ENCODE data around the gene WDPCP.
A peak's percentile ranks its signal among the peaks of the same experiment; 100 is the strongest.
"Not testable (repeated sequence)": the region's sequence is repeated elsewhere in the genome, so short reads cannot be mapped to it uniquely, and the experiment has no call there.

The WDPCP gene

GRCh38 chr2:63590626-63591408, 2.5 kb upstream of the WDPCP start:
- DNase-seq, result no peak

GRCh38 chr2:63589148-63589958, 1.1 kb upstream of the WDPCP start:
- peak; percentile 77 for DNase-seq

GRCh38 chr2:63587814-63588384, 378 bp downstream of the WDPCP start:
- DNase-seq, result no peak

GRCh38 chr2:63582873-63583272, 5.4 kb downstream of the WDPCP start:
- no peak for DNase-seq

GRCh38 chr2:63581298-63581961, 6.8 kb downstream of the WDPCP start:
- DNase-seq, result no peak

- DNase-seq, result no peak
Measured at GRCh38 chr2:63580651-63581297, 7.5 kb downstream of the WDPCP start.

GRCh38 chr2:63578767-63579166, 9.5 kb downstream of the WDPCP start:
- no peak for DNase-seq

GRCh38 chr2:63576546-63576945, 11.7 kb downstream of the WDPCP start:
- no peak for DNase-seq

- DNase-seq, result not testable (repeated sequence)
Measured at GRCh38 chr2:63573726-63574345, 14.4 kb downstream of the WDPCP start.

GRCh38 chr2:63573026-63573425, 15.3 kb downstream of the WDPCP start:
- not testable (repeated sequence) for DNase-seq

- DNase-seq, result no peak
Measured at GRCh38 chr2:63572001-63572400, 16.3 kb downstream of the WDPCP start.

- DNase-seq, result no peak
Measured at GRCh38 chr2:63571291-63571690, 17.0 kb downstream of the WDPCP start.

GRCh38 chr2:63569740-63570139, 18.5 kb downstream of the WDPCP start:
- no peak for DNase-seq

- DNase-seq, result no peak
Measured at GRCh38 chr2:63562751-63563150, 25.5 kb downstream of the WDPCP start.

- DNase-seq, result not testable (repeated sequence)
Measured at GRCh38 chr2:63558922-63559321, 29.4 kb downstream of the WDPCP start.

- not testable (repeated sequence) for DNase-seq
Measured at GRCh38 chr2:63557819-63558218, 30.5 kb downstream of the WDPCP start.

GRCh38 chr2:63555931-63556330, 32.3 kb downstream of the WDPCP start:
- DNase-seq, result peak; percentile 80

GRCh38 chr2:63555299-63555698, 33.0 kb downstream of the WDPCP start:
- no peak for DNase-seq

- no peak for DNase-seq
Measured at GRCh38 chr2:63553049-63553448, 35.2 kb downstream of the WDPCP start.

GRCh38 chr2:63545023-63545422, 43.3 kb downstream of the WDPCP start:
- DNase-seq, result no peak

GRCh38 chr2:63544017-63544627, 44.2 kb downstream of the WDPCP start:
- peak; percentile 44 for DNase-seq

Measured in DMS53 (cell line).